Breast epithelium (tissue), 3 donors: ENCODE measurements around the gene CD302.

ENCODE experiments used
- POLR2A ChIP-seq: fragments of 450-650 bp; IDR thresholded peaks from one replicate; pipeline ENCODE4 v1.6.1; 2016; ENCODE audit warnings: antibody characterized with exemption, mild to moderate bottlenecking, moderate library complexity
- TF ChIP-seq, protein P1 (sequence below), 3 donors: fragments of 450-650 bp; IDR thresholded peaks; one replicate each; pipeline ENCODE4 v1.5.1; 2016 to 2017; ENCODE audit warnings: antibody characterized with exemption in 3 of 3, mild to moderate bottlenecking in 3 of 3, moderate library complexity in 3 of 3

GRCh38 chr2:159783556-159783955 is 14.5 kb downstream of the CD302 start:
- TF ChIP-seq, protein P1, sequence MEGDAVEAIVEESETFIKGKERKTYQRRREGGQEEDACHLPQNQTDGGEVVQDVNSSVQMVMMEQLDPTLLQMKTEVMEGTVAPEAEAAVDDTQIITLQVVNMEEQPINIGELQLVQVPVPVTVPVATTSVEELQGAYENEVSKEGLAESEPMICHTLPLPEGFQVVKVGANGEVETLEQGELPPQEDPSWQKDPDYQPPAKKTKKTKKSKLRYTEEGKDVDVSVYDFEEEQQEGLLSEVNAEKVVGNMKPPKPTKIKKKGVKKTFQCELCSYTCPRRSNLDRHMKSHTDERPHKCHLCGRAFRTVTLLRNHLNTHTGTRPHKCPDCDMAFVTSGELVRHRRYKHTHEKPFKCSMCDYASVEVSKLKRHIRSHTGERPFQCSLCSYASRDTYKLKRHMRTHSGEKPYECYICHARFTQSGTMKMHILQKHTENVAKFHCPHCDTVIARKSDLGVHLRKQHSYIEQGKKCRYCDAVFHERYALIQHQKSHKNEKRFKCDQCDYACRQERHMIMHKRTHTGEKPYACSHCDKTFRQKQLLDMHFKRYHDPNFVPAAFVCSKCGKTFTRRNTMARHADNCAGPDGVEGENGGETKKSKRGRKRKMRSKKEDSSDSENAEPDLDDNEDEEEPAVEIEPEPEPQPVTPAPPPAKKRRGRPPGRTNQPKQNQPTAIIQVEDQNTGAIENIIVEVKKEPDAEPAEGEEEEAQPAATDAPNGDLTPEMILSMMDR (IDR thresholded peaks at IDR 0.05), result no peak
- no peak for TF ChIP-seq POLR2A
